IPS-NIHi11 (cell line): ENCODE measurements around the gene ZDHHC14.
A peak's percentile ranks its signal among the peaks of the same experiment; 100 is the strongest.
"Not testable (repeated sequence)": the region's sequence is repeated elsewhere in the genome, so short reads cannot be mapped to it uniquely, and the experiment has no call there.

Experiments used
- DNase-seq: peaks from one replicate; pipeline ENCODE4 v3.0.0; 2012; ENCODE audit warnings: mixed read lengths, low spot score

Gene ZDHHC14

DNA sequence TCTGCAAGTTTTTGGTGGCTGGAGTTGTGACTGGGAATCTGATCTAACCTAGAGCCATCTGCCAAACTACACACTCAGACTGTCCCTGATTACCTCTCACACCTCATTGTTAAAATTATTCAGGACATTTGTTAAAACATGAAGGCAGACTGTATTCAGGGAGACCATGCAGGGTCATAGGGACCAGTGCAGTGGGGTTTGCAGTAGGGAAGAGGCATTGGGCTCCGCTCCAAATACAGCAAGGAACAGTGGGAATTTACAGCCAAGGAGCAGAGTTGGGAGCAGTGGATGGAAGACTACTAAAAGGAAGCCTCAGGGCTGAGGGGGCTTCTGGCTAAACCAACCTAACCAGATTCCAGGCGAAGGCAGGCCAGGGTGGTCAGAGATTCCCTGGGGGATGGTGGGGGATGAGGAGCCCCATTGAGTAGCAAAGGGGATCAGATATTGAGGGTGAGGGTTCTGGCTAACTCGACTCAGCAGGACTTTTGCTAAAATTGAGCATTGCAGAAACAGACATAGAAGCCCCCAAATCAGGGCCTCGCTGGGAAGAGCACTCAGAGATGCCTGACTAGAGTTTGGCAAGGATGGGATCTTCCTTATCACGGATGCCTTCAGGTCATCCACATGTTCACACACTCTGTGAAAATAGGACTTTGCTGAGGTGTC, 172.0 kb downstream of the ZDHHC14 start:
- DNase-seq = no peak

DNA sequence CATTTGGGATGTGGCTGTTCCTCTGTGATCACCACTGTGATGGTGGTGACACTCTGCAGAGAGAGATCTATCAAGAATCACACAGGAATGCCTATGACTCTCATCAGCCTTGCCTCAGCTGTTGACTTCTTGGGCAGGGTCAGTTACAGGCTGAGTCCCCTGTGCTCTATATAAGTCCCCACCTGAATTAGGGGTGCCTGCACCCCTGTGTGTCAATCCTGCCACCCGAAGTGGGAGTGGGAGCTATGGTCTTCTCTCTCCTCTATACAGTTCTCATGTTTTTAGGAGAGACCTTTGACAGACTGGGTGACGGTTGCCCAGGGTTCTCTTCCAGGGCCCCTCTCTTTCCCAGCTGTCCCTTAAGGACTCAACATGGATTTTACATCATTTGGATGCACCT, 173.8 kb downstream of the ZDHHC14 start:
- no peak for DNase-seq

GRCh38 chr6:157555455-157556143, 174.6 kb downstream of the ZDHHC14 start:
- DNase-seq = no peak

GRCh38 chr6:157556144-157556645, 175.2 kb downstream of the ZDHHC14 start:
- DNase-seq = no peak

GRCh38 chr6:157556671-157557430, 175.9 kb downstream of the ZDHHC14 start:
- DNase-seq = no peak

- no peak for DNase-seq
Measured at GRCh38 chr6:157557559-157557958, 176.6 kb downstream of the ZDHHC14 start.

GRCh38 chr6:157558049-157558448, 177.1 kb downstream of the ZDHHC14 start:
- DNase-seq = peak; percentile 37

- no peak for DNase-seq
Measured at GRCh38 chr6:157558487-157559200, 177.7 kb downstream of the ZDHHC14 start.

- DNase-seq = no peak
Measured at GRCh38 chr6:157559201-157559756, 178.3 kb downstream of the ZDHHC14 start.

GRCh38 chr6:157560063-157560462, 179.1 kb downstream of the ZDHHC14 start:
- not testable (repeated sequence) for DNase-seq

GRCh38 chr6:157560691-157561413, 179.9 kb downstream of the ZDHHC14 start:
- DNase-seq = no peak

GRCh38 chr6:157561414-157561790, 180.4 kb downstream of the ZDHHC14 start:
- no peak for DNase-seq

DNA sequence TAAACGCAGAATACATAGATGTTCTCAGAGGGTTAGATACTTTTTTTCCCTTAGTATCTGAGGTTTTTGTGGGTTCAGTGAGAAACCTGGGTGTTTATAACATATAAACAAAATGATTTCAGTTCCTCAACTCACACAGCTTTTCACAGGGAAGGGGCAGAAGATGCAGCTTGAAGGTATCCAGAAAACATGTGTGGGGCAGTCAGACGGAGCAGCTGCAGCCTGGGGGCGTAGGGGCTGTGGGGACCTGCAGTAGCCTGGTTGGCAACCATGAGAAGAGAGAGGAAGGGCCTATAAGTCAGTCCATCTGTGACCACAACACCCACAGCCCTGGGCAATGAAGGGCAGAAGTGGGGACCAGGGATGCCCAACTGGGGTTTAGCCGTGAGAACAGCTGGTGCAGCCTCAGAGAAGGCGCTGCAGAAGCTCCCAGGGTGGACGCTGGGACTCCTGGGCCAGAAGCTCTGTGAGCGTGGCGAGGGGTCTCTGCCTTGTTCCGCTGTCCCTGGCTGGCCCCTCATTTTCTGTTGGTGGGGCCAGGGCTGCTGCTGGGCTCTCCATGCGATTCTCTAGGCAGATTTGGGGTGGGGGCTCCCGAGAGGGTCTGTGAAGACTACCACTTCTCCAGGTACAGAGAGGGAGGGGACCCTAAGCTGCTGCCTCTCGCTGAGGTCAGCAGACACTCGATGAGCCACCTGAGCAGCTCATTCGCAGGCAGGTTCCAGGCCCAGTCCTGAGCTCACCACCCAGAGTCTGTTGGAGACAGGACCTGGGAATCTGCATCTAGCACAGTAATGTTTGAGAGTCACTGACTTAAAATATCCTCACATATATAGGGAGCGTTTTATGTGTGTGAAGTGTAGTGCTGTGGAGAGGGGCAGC, 181.2 kb downstream of the ZDHHC14 start:
- no peak for DNase-seq

GRCh38 chr6:157562997-157563396, 182.0 kb downstream of the ZDHHC14 start:
- DNase-seq = no peak

GRCh38 chr6:157563611-157564284, 182.8 kb downstream of the ZDHHC14 start:
- DNase-seq = no peak

DNA sequence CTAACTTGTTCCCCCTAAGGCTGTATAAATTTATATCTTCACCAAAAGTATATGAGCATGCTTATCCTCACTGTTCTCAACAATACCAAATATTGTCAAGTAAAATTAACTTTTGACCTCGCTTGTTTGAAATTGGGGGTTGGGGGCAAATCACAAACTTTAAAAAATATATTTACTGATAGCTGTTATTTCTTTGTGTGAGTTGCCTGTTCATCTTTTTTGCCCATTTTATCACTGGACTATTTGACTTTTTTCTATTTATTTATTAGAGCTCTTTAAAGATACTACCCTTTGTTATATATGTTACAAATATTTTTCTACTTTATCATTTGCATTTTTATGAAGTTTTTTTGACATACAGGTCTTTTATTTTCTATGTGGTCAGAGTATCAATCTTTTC, 187.7 kb downstream of the ZDHHC14 start:
- DNase-seq = no peak

- no peak for DNase-seq
Measured at GRCh38 chr6:157569543-157569942, 188.6 kb downstream of the ZDHHC14 start.

- no peak for DNase-seq
Measured at GRCh38 chr6:157570104-157570503, 189.1 kb downstream of the ZDHHC14 start.

GRCh38 chr6:157570752-157571151, 189.8 kb downstream of the ZDHHC14 start:
- no peak for DNase-seq

GRCh38 chr6:157571269-157571668, 190.3 kb downstream of the ZDHHC14 start:
- DNase-seq = no peak
